OCI-LY1 (cell line): ENCODE results near the gene ALPI.

ENCODE experiments used
- CTCF ChIP-seq: fragments of 200-600 bp; sonication (generic), shearing (Covaris generic); IDR thresholded peaks from 2 replicates; pipeline ENCODE4 v1.5.1; 2017; ENCODE audit warnings: mild to moderate bottlenecking, antibody characterized with exemption, low read length, moderate library complexity, mixed read lengths
- EZH2 ChIP-seq: fragments of 200-600 bp; sonication (generic), shearing (Covaris generic); IDR thresholded peaks from 2 replicates; pipeline ENCODE4 v1.8.0; 2017; ENCODE audit warnings: borderline replicate concordance, mixed run types, mild to moderate bottlenecking, antibody characterized with exemption, low read length, moderate library complexity, mixed read lengths

DNA sequence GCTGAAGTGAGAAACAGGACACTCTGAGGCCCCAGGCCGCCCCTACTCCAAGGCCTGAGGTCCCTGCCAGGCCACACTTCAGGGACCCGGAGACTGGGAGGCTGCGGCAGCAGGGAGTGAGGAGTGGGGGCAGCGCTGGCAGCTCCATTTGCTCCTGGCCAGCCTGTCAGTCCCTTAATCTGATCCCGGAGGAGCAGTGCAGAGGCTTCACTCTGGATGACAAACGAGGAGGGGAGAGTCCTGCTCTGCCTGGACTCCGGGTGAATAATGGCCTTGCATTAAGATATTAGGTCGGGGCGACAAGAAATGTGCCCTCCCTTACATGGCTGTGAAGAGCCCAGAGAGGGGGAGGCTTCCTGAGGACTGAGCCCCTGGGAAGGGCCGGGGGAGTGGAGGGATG, 49.9 kb downstream of the ALPI start:
- TF ChIP-seq CTCF (no peak), EZH2 (no peak)
